Hepatocyte (in vitro differentiated cells): Measurements from ENCODE around the gene PTGR1. TPM values are rescaled to one million over a fixed set of nuclear protein-coding genes. Genes with fewer than 3 reads are reported as not detected.

Experiments
- DNase-seq: peaks from one replicate; pipeline ENCODE4 v3.0.0-alpha.2; 2016; ENCODE audit warnings: low spot score
- H2AFZ ChIP-seq: fragments of 200-600 bp; sonication (generic); 2 replicates; pipeline ENCODE4 v1.6.0; 2016; ENCODE audit warnings: antibody characterized with exemption, mild to moderate bottlenecking
- H3K27ac ChIP-seq: fragments of 200-600 bp; sonication (generic); 2 replicates; pipeline ENCODE4 v1.5.1; 2016; ENCODE audit warnings: mild to moderate bottlenecking
- H3K27me3 ChIP-seq: fragments of 200-600 bp; sonication (generic); 2 replicates; pipeline ENCODE4 v1.6.1; 2016
- H3K36me3 ChIP-seq: fragments of 200-600 bp; sonication (generic); replicated peaks from 2 replicates; pipeline ENCODE4 v1.5.1; 2016; ENCODE audit warnings: low read depth; ENCODE audit not compliant: insufficient read depth
- H3K4me1 ChIP-seq: fragments of 200-600 bp; sonication (generic); 2 replicates; pipeline ENCODE4 v1.5.1; 2016; ENCODE audit warnings: mild to moderate bottlenecking, moderate library complexity; ENCODE audit not compliant: insufficient read depth
- H3K4me2 ChIP-seq: fragments of 200-600 bp; sonication (generic); 2 replicates; pipeline ENCODE4 v1.6.0; 2016
- H3K4me3 ChIP-seq: fragments of 200-600 bp; sonication (generic); 2 replicates; pipeline ENCODE4 v1.5.1; 2016; ENCODE audit warnings: mild to moderate bottlenecking
- H3K79me2 ChIP-seq: fragments of 200-600 bp; sonication (generic); 2 replicates; pipeline ENCODE4 v1.6.0; 2017; ENCODE audit warnings: mild to moderate bottlenecking
- H3K9me2 ChIP-seq: fragments of 200-600 bp; sonication (generic); replicated peaks from 2 replicates; pipeline ENCODE4 v1.6.0; 2017; ENCODE audit warnings: mild to moderate bottlenecking; ENCODE audit not compliant: insufficient read depth
- H3K9me3 ChIP-seq: fragments of 200-600 bp; sonication (generic); 2 replicates; pipeline ENCODE4 v1.5.1; 2016; ENCODE audit warnings: low read depth, mild to moderate bottlenecking
- H4K20me1 ChIP-seq: fragments of 200-600 bp; sonication (generic); 2 replicates; pipeline ENCODE4 v1.6.0; 2016; ENCODE audit warnings: mild to moderate bottlenecking; ENCODE audit not compliant: insufficient read depth, poor library complexity, severe bottlenecking
- CTCF ChIP-seq: fragments of 200-600 bp; sonication (generic); IDR thresholded peaks from 2 replicates; pipeline ENCODE4 v1.5.1; 2016; ENCODE audit warnings: antibody characterized with exemption, mild to moderate bottlenecking; ENCODE audit not compliant: poor library complexity
- EZH2 ChIP-seq: fragments of 200-600 bp; sonication (generic); IDR thresholded peaks from 2 replicates; pipeline ENCODE4 v1.6.1; 2016; ENCODE audit warnings: antibody characterized with exemption, mild to moderate bottlenecking, borderline replicate concordance
- EZH2phosphoT487 ChIP-seq: fragments of 200-600 bp; sonication (generic); IDR thresholded peaks from one replicate; pipeline ENCODE4 v1.6.1; 2018; ENCODE audit warnings: antibody characterized with exemption, mild to moderate bottlenecking, low read depth, moderate library complexity; ENCODE audit not compliant: unreplicated experiment, severe bottlenecking
- WGBS: methylation state at CpG from one replicate; pipeline ENCODE4 v1.1.6; 2016; ENCODE audit warnings: low lambda C conversion rate; ENCODE audit errors: missing lambda C conversion rate; 5-methylcytosine and 5-hydroxymethylcytosine counted together
- polyA plus RNA-seq: library from polyadenylated mRNA; unstranded; fragments of >200 nt; fragmentation: Nextera tagmentation; extraction: Ambion mirVana; gene quantifications from 2 replicates; pipeline ENCODE4 v1.2.1, GENCODE V29; 2016
- total RNA-seq: library from RNA; depleted of rRNA; stranded (reverse); fragments of >200 nt; gene quantifications from 2 replicates; pipeline ENCODE4 v1.2.3, GENCODE V29; 2014

Gene PTGR1
- total and polyA plus RNA-seq, 2 experiments from 2014 or later, result 266 to 290 TPM

- H3K79me2 ChIP-seq, result no peaks in the 10 kb centered on the region
- peaks cover 4% of the 10 kb centered on the region for H3K36me3 ChIP-seq
- DNase-seq, result no peak
- H3K4me2 ChIP-seq, result no peak overlapping the region
- no peak overlapping the region for H3K4me3 ChIP-seq
- H3K27ac ChIP-seq, result no peak overlapping the region
- H3K9me2 ChIP-seq, result no peaks in the 10 kb centered on the region
- H2AFZ ChIP-seq, result no peak overlapping the region
- TF ChIP-seq CTCF (no peak), EZH2 (no peak), EZH2phosphoT487 (no peak)
- H3K9me3 ChIP-seq, result peaks cover 55% of the 10 kb centered on the region
- H4K20me1 ChIP-seq, result no peaks in the 10 kb centered on the region
- H3K27me3 ChIP-seq, result no peaks in the 10 kb centered on the region
- no peaks in the 10 kb centered on the region for H3K4me1 ChIP-seq
- WGBS, result 95% methylated on average over 11 of the region's 11 CpGs
These were observed 56.8 kb downstream of the PTGR1 start for GRCh38 chr9:111542497-111543254.

GRCh38 chr9:111533099-111533790, 66.2 kb downstream of the PTGR1 start:
- no peak overlapping the region for H3K27ac ChIP-seq
- WGBS, result 91% methylated on average over 5 of the region's 5 CpGs
- no peaks in the 10 kb centered on the region for H3K4me1 ChIP-seq
- no peak overlapping the region for H3K4me3 ChIP-seq
- TF ChIP-seq CTCF, result no peak
- no peak for TF ChIP-seq EZH2
- no peak for TF ChIP-seq EZH2phosphoT487
- no peaks in the 10 kb centered on the region for H3K79me2 ChIP-seq
- peaks cover 11% of the 10 kb centered on the region for H3K9me3 ChIP-seq
- H3K36me3 ChIP-seq, result no peaks in the 10 kb centered on the region
- H3K27me3 ChIP-seq, result no peaks in the 10 kb centered on the region
- H2AFZ ChIP-seq, result no peak overlapping the region
- no peak for DNase-seq
- no peak overlapping the region for H3K4me2 ChIP-seq
- no peaks in the 10 kb centered on the region for H3K9me2 ChIP-seq
- no peaks in the 10 kb centered on the region for H4K20me1 ChIP-seq

- no peak overlapping the region for H3K27ac ChIP-seq
- no peaks in the 10 kb centered on the region for H3K4me1 ChIP-seq
- H2AFZ ChIP-seq, result no peak overlapping the region
- no peaks in the 10 kb centered on the region for H3K9me2 ChIP-seq
- H4K20me1 ChIP-seq, result no peaks in the 10 kb centered on the region
- WGBS, result 99% methylated on average over 4 of the region's 4 CpGs
- H3K4me2 ChIP-seq, result no peak overlapping the region
- no peak for DNase-seq
- TF ChIP-seq CTCF (no peak), EZH2phosphoT487 (no peak), EZH2 (no peak)
- no peak overlapping the region for H3K4me3 ChIP-seq
- no peaks in the 10 kb centered on the region for H3K36me3 ChIP-seq
- H3K9me3 ChIP-seq, result peaks cover 5% of the 10 kb centered on the region
- H3K27me3 ChIP-seq, result no peaks in the 10 kb centered on the region
- H3K79me2 ChIP-seq, result no peaks in the 10 kb centered on the region
These were observed 67.7 kb downstream of the PTGR1 start for GRCh38 chr9:111531716-111532115.
